Keratinocyte (primary cell): ENCODE results near the gene ATP10D. TPM values are rescaled to one million over a fixed set of nuclear protein-coding genes. Genes with fewer than 3 reads are reported as not detected.

Experiments used
- DNase-seq: peaks from one replicate; pipeline ENCODE4 v3.0.0-alpha.2; 2011; ENCODE audit warnings: low read depth, missing footprints, low spot score
- FAIRE-seq: peaks from 2 replicates; lab custom pipeline; 2011; peaks lifted over from hg19 to GRCh38; lab: Jason Lieb, UNC
- H2AFZ ChIP-seq: 2 replicates; pipeline ENCODE4 v1.6.0; 2012; ENCODE audit warnings: low read length, control low read depth, inconsistent platforms; ENCODE audit not compliant: control insufficient read depth
- H3K27ac ChIP-seq: 2 replicates; pipeline ENCODE4 v1.5.1; 2011; ENCODE audit warnings: low read length; ENCODE audit not compliant: control insufficient read depth, insufficient read depth
- H3K27me3 ChIP-seq: 3 replicates; pipeline ENCODE4 v1.6.0; 2011; ENCODE audit warnings: low read length; ENCODE audit not compliant: control insufficient read depth, insufficient read depth; ENCODE audit errors: extremely low read depth
- H3K36me3 ChIP-seq, 2 experiments: 2 replicates in 1 of 2; 3 replicates in 1 of 2; pipeline ENCODE4 v1.5.1; 2011; ENCODE audit warnings: low read length in 2 of 2, mild to moderate bottlenecking in 1 of 2; ENCODE audit not compliant: control insufficient read depth in 2 of 2, insufficient read depth in 2 of 2; ENCODE audit errors: extremely low read depth in 1 of 2
- H3K4me1 ChIP-seq: 3 replicates; pipeline ENCODE4 v1.5.1; 2011; ENCODE audit warnings: low read length; ENCODE audit not compliant: control insufficient read depth, insufficient read depth; ENCODE audit errors: extremely low read depth
- H3K4me2 ChIP-seq: 3 replicates; pipeline ENCODE4 v1.6.0; 2011; ENCODE audit warnings: low read depth, low read length; ENCODE audit not compliant: control insufficient read depth, insufficient read depth; ENCODE audit errors: extremely low read depth
- H3K4me3 ChIP-seq, 3 experiments: fragments of 200-600 bp in 1 of 3; sonication (generic) in 1 of 3; 2 replicates in 2 of 3; 3 replicates in 1 of 3; pipeline ENCODE4 v1.5.1; 2011 to 2016; ENCODE audit warnings: low read length in 3 of 3, mild to moderate bottlenecking in 3 of 3, control low read depth in 2 of 3, inconsistent platforms in 1 of 3, low read depth in 1 of 3, mixed read lengths in 1 of 3, mixed run types in 1 of 3, moderate library complexity in 1 of 3; ENCODE audit not compliant: control insufficient read depth in 2 of 3, insufficient read depth in 2 of 3; ENCODE audit errors: extremely low read depth in 1 of 3
- H3K79me2 ChIP-seq: 2 replicates; pipeline ENCODE4 v1.6.0; 2012; ENCODE audit warnings: low read length; ENCODE audit not compliant: control insufficient read depth, insufficient read depth
- H3K9ac ChIP-seq: 3 replicates; pipeline ENCODE4 v1.6.0; 2011; ENCODE audit warnings: low read length; ENCODE audit not compliant: control insufficient read depth, insufficient read depth; ENCODE audit errors: extremely low read depth
- H3K9me1 ChIP-seq: 3 replicates; pipeline ENCODE4 v1.6.0; 2011; ENCODE audit warnings: low read length; ENCODE audit not compliant: control insufficient read depth, insufficient read depth; ENCODE audit errors: extremely low read depth
- H3K9me3 ChIP-seq: 2 replicates; pipeline ENCODE4 v1.5.1; 2012; ENCODE audit warnings: low read depth, low read length; ENCODE audit not compliant: control insufficient read depth
- H4K20me1 ChIP-seq: 3 replicates; pipeline ENCODE4 v1.6.0; 2011; ENCODE audit warnings: low read length; ENCODE audit not compliant: control insufficient read depth, insufficient read depth; ENCODE audit errors: extremely low read depth
- EZH2 ChIP-seq: IDR thresholded peaks from one replicate; pipeline ENCODE4 v1.6.1; 2012; ENCODE audit warnings: inconsistent platforms, mild to moderate bottlenecking, low read length, moderate library complexity
- dilution Hi-C: fragments of 300-500 bp; cut with MboI; formaldehyde crosslinking; loops from one replicate; pipeline ENCODE4 v1.7.0; 2020; ENCODE audit warnings: low sequenced_read_pairs; ENCODE audit not compliant: extremely low pct_ligation_motif_present
- polyA plus RNA-seq, 5 experiments: library from polyadenylated mRNA; depleted of rRNA in 3 of 5; stranded (reverse) in 3 of 5; stranded (forward) in 1 of 5; unstranded in 1 of 5; fragments of >200 nt; gene quantifications; 1 replicate in 1 of 5; 2 replicates in 3 of 5; 3 replicates in 1 of 5; pipeline versions ENCODE4 v1.2.1 to v1.2.3, GENCODE V29; 2011 to 2012; ENCODE audit warnings: missing spikeins in 2 of 5, low read depth in 1 of 5, low replicate concordance in 1 of 5
- TF ChIP-seq, protein P1 (sequence below), 3 experiments: IDR thresholded peaks in 1 of 3; conservative IDR thresholded peaks in 1 of 3; optimal IDR thresholded peaks in 1 of 3; 2 replicates in 2 of 3; 3 replicates in 1 of 3; pipeline versions ENCODE3 to v1.5.1; 2011; ENCODE audit warnings: low read length in 3 of 3, mild to moderate bottlenecking in 3 of 3, moderate library complexity in 2 of 3, control low read depth in 1 of 3, inconsistent platforms in 1 of 3; ENCODE audit not compliant: insufficient read depth in 2 of 3; ENCODE audit errors: extremely low read depth in 1 of 3

The ATP10D gene
- polyA plus RNA-seq, 1 donor (not counting 4 experiments of a cell fraction or from before 2014, with no cell fraction given): 97.3 TPM

DNA sequence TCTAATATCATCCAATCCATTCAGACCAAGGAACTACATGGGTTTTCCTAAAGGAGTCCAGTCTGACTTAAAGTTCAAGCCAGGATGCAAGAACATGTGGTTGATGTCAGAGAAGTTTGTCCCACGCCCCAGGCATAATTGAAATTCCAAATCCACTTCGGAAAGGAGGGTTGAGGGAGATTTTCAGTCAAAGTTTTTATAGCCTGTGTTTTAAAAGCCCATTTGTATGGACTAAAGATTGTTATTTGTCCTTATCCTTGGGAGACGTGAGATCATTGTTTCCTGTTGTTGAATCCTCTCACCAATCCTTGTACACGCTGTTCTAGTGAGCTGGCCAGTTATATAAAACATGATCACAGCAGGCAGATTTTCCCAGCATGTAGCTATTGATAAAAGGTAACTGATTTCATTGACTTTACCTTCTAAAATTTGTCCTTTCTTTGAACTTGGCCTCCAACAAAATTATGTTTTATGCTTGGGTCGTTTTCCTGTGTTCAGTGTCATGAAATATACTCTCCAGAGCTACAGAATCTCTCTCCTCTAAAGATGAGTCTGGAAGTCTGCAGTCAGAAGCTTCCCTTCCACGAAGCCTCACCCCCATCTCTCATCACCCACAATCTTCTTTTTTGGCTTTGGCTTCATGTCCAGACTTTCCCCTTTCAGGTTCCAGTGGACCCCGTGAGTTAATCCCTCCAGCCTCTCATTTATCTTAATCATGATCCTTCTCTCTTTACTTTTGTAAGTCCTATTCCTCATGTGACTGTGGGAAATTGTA is 92.9 kb downstream of the ATP10D start:
- no peaks in the 10 kb centered on the region for H3K79me2 ChIP-seq
- H3K4me2 ChIP-seq: no peak overlapping the region
- H3K4me3 ChIP-seq: no peak overlapping the region
- no peak for TF ChIP-seq EZH2
- TF ChIP-seq, protein P1, sequence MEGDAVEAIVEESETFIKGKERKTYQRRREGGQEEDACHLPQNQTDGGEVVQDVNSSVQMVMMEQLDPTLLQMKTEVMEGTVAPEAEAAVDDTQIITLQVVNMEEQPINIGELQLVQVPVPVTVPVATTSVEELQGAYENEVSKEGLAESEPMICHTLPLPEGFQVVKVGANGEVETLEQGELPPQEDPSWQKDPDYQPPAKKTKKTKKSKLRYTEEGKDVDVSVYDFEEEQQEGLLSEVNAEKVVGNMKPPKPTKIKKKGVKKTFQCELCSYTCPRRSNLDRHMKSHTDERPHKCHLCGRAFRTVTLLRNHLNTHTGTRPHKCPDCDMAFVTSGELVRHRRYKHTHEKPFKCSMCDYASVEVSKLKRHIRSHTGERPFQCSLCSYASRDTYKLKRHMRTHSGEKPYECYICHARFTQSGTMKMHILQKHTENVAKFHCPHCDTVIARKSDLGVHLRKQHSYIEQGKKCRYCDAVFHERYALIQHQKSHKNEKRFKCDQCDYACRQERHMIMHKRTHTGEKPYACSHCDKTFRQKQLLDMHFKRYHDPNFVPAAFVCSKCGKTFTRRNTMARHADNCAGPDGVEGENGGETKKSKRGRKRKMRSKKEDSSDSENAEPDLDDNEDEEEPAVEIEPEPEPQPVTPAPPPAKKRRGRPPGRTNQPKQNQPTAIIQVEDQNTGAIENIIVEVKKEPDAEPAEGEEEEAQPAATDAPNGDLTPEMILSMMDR (optimal IDR thresholded peaks at IDR 0.05 in 1 of 3, IDR thresholded peaks at IDR 0.05 in 1 of 3, conservative IDR thresholded peaks at IDR 0.05 in 1 of 3; ENCODE audit: extremely low read depth in 1 of 3, insufficient read depth in 2 of 3, low read length in 3 of 3): no peak
- no peaks in the 10 kb centered on the region for H3K27me3 ChIP-seq
- H3K9me1 ChIP-seq: no peaks in the 10 kb centered on the region
- no peak overlapping the region for H2AFZ ChIP-seq
- dilution Hi-C loops: no loop called here
- DNase-seq (no peak), FAIRE-seq (no peak)
- H3K4me1 ChIP-seq: no peaks in the 10 kb centered on the region
- H3K36me3 ChIP-seq: peaks cover 23 to 24% of the 10 kb centered on the region in 2 experiments
- H3K27ac ChIP-seq: no peak overlapping the region
- no peak overlapping the region for H3K9ac ChIP-seq
- no peaks in the 10 kb centered on the region for H4K20me1 ChIP-seq
- H3K9me3 ChIP-seq: no peaks in the 10 kb centered on the region

GRCh38 chr4:47579235-47579634 is 94.2 kb downstream of the ATP10D start:
- H4K20me1 ChIP-seq: no peaks in the 10 kb centered on the region
- no peak overlapping the region for H2AFZ ChIP-seq
- H3K9ac ChIP-seq: no peak overlapping the region
- no peak overlapping the region for H3K4me3 ChIP-seq
- FAIRE-seq (no peak), DNase-seq (no peak)
- H3K27me3 ChIP-seq: no peaks in the 10 kb centered on the region
- H3K9me1 ChIP-seq: no peaks in the 10 kb centered on the region
- H3K4me1 ChIP-seq: no peaks in the 10 kb centered on the region
- H3K27ac ChIP-seq: no peak overlapping the region
- no peak overlapping the region for H3K4me2 ChIP-seq
- TF ChIP-seq EZH2: no peak
- TF ChIP-seq, protein P1 (optimal IDR thresholded peaks at IDR 0.05 in 1 of 3, IDR thresholded peaks at IDR 0.05 in 1 of 3, conservative IDR thresholded peaks at IDR 0.05 in 1 of 3; ENCODE audit: extremely low read depth in 1 of 3, insufficient read depth in 2 of 3, low read length in 3 of 3): no peak
- H3K9me3 ChIP-seq: no peaks in the 10 kb centered on the region
- peaks cover 23% of the 10 kb centered on the region in 2 experiments for H3K36me3 ChIP-seq
- no peaks in the 10 kb centered on the region for H3K79me2 ChIP-seq
- dilution Hi-C loops: no loop called here
